T47D (cell line): ENCODE data around the gene FGD5.

Experiments
- DNase-seq, 2 experiments: peaks; one replicate each; pipeline versions ENCODE4 v3.0.0 to v3.0.0-alpha.2; 2011 to 2012; ENCODE audit warnings: low read depth in 1 of 2, low spot score in 1 of 2
- JUND ChIP-seq: IDR thresholded peaks from 2 replicates; pipeline ENCODE4 v1.6.1; 2012; ENCODE audit warnings: low read depth
- in situ Hi-C: cut with HindIII; loops from 2 replicates; pipeline ENCODE4 v1.10.0; 2016; ENCODE audit warnings: low sequenced_read_pairs, low pct_unique_long_range_greater_than_20kb

Gene FGD5

DNA sequence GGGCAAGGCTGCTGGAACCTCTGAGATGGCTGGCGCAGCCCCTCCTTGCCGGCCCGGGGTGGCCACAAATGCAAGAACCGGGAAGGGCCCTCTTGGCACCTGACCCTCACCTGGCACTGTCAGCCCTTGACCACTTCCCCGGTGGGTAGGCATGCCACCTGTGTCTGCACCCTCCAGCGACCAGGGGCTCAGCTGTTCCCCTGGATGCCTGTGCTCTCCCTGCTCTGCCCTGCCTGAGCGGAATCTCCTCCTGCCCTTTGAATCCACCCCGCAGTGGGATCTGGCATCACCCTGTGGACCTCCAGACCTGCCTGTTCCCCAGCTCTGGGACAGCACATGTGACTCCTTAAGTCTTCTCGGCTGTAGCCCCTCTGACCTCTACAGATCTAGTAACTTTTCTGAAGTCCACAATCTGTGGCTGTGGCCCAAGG, 26.1 kb upstream of the FGD5 start:
- in situ Hi-C loops, result no loop called here
- DNase-seq, result no peak
- no peak for TF ChIP-seq JUND

DNA sequence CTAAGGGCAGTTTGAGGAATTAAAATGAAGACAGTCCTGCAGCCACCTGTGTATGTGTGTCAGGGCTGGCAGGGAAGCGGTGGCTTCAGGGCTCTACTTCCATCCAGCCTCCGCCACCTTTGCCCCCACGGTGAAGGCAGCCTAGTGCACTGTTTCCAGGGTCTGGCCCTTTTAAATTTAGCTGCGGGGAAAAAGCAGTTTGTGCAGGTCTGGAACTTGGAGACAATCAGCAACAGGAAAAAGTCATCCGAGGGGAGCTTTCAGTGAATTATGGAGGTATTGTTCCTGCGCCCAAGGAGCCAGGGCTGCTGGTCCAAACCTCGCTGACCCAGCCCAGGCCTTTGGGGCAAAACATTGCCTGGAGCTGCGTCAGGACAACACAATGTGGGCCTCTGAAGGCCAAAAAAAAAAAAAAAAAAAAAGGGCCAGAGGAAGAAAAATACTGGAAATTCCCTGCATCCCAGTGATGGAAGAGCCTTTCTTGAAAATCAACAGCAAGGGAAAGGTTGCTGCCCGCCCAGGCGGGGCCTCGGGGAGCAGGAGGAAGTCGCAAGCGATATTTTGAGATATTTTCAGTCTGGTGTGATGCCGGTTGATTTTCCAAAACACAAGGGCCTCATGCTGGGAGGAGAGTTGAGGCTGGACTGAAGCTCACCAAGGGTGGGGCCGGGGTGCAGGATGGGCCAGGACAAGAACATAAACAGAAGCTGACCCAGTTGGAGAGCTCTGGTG, 25.5 kb upstream of the FGD5 start:
- no peak for DNase-seq
- in situ Hi-C loops, result no loop called here
- TF ChIP-seq JUND, result no peak

DNA sequence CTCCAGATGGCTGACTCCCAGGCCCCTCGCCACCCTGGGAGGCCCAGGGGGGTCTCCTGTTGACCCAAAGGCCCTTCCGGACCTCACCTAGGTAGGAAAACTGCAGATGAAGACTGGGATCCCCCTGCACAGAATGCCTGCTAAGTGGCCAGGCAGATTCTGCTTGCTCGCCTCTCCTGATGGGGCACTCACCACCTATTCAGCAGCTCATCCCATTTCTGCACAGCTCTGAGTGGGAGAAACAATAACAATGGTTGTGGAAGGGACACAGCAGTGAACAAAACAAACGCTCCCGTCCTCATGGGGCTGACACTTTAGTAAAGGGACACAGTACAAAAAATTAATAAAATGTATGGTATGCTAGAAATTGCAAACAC, 24.9 kb upstream of the FGD5 start:
- no peak for DNase-seq
- no peak for TF ChIP-seq JUND
- in situ Hi-C loops, result no loop called here

DNA sequence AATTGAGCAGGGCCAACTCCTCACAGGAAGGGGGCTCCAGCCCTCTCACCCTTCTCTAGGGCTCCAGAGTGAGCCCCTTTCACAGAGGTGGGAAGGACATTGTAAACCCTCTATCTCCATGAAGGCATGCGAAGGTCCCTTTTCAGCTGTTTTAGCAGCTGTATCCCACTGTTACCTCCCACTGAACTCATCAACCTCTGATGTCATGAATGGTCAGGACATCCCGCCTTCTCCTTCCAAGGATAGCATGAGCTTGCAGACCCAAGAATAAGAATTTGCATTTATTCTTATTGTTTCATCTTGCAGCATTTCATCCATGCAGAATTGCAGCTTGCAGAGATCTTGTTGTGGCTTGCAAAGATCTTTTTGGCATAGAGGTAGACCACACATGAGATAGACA, 24.3 kb upstream of the FGD5 start:
- DNase-seq, result no peak
- in situ Hi-C loops, result no loop called here
- TF ChIP-seq JUND, result no peak

DNA sequence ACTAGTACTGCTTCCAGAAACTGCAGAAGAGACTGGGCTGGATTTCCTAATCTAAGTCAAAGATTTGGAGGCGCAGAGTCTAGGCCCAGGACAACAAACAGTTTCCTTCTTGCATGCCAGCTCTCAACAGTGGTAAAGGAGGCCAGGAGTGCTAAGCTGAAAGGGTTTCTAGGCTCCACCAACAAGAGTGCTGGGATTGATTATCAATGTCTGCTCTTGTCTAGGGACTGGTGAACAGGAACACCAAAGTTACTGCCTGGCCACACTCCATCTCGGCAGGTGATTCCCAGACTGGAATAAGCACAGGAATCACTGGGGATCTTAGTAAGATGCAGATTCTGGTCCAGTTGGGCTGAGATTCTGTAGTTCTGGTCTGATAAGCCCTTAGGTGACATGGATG, 22.8 kb upstream of the FGD5 start:
- in situ Hi-C loops, result no loop called here
- DNase-seq, result no peak
- no peak for TF ChIP-seq JUND

- no peak for TF ChIP-seq JUND
- in situ Hi-C loops, result no loop called here
- DNase-seq, result no peak
These were observed 22.2 kb upstream of the FGD5 start for GRCh38 chr3:14796403-14797077.

- TF ChIP-seq JUND, result no peak
- DNase-seq, result no peak
- in situ Hi-C loops, result no loop called here
These were observed 21.0 kb upstream of the FGD5 start for GRCh38 chr3:14797731-14798130.

GRCh38 chr3:14798231-14798630, 20.5 kb upstream of the FGD5 start:
- in situ Hi-C loops, result no loop called here
- no peak for DNase-seq
- TF ChIP-seq JUND, result no peak

DNA sequence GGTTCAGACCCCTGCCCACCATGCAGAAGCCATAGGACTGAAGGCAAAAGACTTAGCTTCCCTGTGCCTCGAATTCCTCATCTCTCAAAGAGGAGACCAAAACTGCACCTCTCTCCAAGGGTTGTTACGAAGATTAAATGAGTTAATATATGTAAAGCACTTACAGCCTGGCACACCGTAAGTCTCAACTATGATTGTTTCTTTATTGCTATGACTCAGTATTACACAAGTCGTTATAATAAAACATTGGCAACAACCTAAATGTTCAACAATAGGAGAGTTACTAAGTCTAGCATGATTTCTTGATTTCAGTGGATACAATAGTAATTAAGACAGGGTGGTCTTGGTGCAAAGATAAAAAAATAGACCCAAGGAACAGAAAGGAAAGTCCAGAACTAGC, 19.6 kb upstream of the FGD5 start:
- no peak for DNase-seq
- TF ChIP-seq JUND, result no peak
- in situ Hi-C loops, result no loop called here

DNA sequence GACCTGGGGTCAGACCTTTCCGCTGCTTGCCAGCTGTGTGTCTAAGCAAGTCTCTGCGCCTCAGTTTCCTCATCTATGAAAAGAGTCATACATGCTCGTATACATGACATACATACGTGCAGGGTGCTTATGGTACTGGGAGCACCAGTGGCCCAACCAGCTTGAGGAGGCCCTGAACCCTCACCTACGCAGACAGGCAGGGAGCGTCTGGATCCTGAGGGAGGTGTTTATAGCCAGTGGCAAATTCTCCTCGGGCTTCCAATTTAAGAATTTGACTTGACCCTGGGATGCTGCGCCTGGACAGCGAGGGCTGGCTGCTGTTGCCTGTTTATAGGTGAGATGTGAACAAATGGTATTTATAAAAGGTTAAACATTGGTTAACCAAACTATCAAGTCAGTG, 17.7 kb upstream of the FGD5 start:
- no peak for TF ChIP-seq JUND
- DNase-seq, result no peak
- in situ Hi-C loops, result no loop called here

GRCh38 chr3:14801668-14802380, 16.9 kb upstream of the FGD5 start:
- DNase-seq, result no peak
- no peak for TF ChIP-seq JUND
- in situ Hi-C loops, result no loop called here

DNA sequence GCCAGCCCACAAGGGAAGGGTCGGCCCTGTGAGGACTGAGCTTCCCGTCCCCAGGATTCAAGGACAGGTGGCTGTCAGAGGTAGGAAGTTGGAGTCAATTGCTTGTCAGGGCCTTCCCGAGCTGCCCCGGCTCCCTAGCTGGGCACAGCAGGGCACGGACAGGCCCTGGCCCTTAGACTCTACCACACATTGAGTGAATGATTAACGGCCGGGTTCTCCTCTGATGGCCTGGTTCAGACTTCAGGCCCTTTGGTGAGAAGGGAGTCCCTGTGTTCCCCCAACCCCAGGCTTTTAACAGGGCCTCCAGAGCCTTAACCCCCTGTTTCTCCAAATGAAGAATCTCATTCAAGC, 16.4 kb upstream of the FGD5 start:
- DNase-seq, result no peak

GRCh38 chr3:14803101-14803980, 15.4 kb upstream of the FGD5 start:
- in situ Hi-C loops, result no loop called here
- no peak for TF ChIP-seq JUND

More for the DNA sequence above, 16.4 kb upstream of the FGD5 start:
- in situ Hi-C loops, result no loop called here
- TF ChIP-seq JUND, result no peak

More at GRCh38 chr3:14803101-14803980, 15.4 kb upstream of the FGD5 start:
- DNase-seq, result no peak
